ENCODE measurements around the gene UNC5B.
A peak's percentile ranks its signal among the peaks of the same experiment; 100 is the strongest.
"Not testable (repeated sequence)": the region's sequence is repeated elsewhere in the genome, so short reads cannot be mapped to it uniquely, and the experiment has no call there.

Gene UNC5B

GRCh38 chr10:71267508-71268240 is 55.3 kb downstream of the UNC5B start:
- DNase-seq = no peak

DNA sequence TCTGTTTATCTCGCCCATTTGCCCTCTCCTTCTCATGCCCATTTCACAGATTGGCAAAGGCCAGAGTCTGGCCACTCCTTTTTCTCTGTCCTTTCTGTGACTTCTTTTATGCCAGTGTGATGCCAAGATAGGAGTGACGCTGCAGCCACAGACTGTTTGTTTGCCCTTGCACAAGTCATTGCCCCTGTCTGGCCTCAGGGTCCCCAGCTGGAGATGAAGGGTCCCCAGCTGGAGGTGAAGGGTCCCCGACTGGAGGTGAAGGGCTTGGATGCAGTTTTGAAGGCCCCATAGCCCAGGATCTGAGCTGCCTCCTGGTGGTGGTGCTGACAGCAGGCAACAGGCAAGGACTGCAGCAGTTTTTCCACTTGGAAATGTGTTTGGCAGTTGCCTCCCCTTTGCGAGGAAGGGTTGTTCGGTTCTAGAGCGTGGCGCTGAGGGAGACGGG is 55.9 kb downstream of the UNC5B start:
- no peak for DNase-seq

- DNase-seq = no peak
These were observed 56.4 kb downstream of the UNC5B start for GRCh38 chr10:71268758-71269157.

- no peak for DNase-seq
These were observed 57.2 kb downstream of the UNC5B start for GRCh38 chr10:71269301-71270288.

DNA sequence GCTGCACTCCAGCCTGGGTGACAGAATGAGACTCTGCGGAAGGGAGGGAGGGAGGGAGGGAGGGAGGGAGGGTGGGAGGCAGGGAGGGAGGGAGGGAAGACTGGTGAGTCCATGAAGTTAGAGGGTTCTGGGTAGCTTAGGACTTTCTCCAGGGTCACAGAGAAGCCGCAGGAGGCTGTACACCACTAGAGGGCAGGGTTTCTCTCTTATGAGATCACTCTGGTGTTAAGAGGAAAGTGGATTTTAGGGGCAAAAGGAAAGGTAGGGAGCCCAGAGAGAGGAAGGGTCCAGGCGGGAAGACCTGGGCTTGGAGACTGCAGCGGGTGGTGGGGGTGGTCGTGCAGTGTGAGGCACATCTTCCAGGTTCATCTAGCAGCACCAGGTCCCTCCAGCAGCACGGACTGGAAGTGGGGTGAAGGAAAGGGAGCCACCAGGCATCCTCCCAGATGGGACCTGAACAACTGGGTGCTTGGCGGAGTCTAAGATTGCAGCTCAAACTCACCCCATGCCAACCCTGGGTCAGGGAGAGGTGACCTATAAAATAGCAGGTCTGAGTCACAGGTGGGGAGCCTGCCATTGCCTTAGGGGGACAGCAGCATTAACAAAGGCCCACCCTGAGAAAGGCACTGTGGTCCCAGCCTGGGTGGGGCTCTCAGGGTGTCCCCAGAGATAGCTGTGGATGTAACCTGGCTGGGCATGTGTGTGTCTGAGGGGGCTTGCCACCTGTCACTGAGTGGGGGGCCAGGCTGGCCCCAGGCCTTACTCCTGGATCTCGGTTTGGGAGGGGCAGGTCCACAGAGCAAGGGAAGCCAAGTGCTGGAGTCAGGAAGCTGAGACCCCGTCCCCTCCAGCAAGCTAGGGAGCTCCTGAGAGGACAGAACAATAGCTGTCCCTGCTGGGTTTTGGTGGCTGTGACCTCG is 58.2 kb downstream of the UNC5B start:
- DNase-seq = no peak

GRCh38 chr10:71271662-71272055 is 59.3 kb downstream of the UNC5B start:
- DNase-seq = no peak

DNA sequence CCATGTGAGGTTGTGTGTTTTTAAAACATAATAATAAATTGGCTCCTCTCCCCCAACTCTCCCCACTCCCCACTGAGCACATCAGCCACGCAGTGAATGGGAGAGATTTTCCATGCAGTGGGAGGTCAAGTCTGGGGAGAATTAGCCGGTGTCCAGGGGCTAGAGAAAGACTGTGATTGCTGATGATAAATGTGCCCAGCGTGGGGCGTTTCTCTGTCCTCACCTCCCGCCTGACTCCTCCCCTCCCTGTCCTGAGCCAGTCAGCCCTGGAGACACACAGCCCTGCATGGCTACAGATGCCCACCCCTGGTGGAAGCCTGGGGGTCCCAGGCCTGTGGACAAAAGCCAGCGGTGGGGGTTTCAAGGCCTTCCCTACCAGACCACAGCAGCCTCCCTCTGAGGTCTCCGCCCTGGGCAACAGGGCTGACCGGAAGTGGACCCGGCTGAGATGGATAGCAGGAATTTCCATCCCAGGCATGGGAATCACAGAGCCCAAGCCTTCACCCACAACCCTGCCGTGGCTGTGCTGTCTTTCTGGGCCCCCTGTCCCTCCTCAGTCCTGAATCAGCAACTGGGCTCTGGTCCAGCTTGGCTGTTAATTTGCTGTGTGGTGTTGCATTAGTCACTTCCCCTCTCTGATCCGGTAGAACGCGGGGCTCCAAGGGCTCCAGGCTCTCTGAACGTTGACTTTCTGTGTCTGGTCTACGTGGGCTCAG is 59.8 kb downstream of the UNC5B start:
- no peak for DNase-seq

DNA sequence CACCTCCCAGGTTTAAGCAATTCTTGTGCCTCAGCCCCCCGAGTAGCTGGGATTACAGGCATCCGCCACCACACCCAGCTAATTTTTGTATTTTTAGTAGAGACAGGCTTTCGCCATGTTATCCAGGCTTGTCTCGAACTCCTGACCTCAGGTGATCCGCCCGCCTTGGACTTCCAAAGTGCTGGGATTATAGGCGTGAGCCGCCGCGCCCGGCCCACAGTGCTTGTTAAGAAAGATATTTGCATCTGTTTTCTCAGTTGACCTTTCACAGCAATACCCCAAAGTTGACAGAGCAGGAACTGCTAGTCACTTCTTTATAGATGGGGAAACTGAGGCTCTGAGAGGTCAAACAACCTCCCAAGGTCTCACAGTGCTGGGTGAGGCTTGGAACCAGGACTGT is 60.6 kb downstream of the UNC5B start:
- not testable (repeated sequence) for DNase-seq

DNA sequence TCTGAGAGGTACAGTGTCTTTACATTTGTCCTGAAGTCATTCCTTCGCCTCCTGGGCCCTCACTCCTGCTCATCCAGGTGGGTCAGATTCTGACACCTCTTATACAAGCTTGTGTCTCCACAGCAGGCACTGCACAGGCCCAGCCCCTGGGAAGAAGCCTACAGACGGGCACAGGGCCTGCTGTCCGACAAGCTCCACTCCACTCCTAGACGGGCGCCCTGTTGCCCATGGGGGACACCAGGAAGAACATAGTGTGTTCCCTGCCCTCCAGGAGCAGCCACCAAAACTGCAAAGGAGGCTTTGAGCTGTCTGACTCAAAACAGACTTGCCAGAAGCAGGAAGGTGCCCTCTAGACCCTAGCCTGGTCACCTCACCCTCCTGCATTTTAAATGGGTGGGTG is 61.1 kb downstream of the UNC5B start:
- no peak for DNase-seq

DNA sequence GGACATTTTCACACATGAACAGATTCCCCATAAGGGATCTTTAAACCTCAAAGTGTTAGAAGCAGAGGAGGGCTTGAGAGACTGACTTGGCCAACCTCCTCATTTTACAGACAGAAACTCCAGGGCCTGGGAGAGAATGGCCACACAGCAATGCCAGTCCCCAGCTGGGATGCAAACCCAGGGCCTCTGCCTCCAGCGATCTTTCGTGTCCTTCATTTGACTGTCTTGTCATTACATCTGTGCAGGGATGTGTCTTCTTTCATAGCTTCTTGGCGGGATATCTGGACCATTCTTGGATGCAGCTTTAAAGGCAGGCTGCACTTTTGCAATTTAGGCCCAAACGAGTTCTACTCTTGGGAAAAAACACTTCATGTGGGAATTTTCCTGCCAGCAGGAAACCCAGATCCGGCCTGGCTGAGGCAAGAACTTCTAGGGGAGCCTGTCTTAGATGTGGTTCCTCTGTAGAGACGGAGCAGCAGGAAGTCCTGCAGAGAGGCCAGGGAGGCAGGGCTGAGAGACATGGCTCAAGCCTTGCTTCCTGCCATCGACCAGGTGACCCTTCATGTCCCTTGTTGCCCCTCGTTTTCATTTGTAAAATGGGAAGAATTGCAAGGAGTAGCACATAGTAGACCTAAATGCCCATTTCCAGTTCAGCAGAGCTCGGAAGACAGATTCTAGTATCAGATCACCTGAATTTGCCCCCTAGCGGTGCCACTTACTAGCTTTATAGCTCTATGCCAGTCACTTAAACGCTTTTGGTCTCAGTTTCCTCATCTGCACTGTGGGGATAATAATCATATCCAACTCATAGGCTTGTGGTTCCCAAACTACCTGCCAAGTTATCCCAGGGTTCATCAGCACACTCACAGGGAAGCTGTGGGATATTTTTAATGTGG is 62.8 kb downstream of the UNC5B start:
- DNase-seq = no peak

DNA sequence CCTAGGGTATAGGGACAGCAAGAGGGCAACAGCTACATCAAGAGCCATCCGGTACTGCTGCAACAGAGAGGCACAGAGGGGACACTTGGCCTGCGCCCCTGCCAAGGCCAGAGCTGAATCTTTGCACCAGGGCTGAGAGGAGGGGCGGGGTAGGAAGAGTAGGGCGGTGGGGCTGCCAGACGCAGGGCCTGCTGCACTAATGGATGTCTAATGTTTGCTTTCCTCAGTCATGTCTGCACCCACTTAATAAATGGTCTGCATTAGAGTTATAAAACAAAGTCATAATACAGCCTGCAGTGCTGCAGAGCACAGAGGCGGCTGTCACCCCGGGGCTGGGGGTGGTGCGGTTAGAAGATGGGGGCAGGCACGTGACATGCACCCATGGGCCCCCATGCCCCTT is 64.5 kb downstream of the UNC5B start:
- DNase-seq = no peak

DNA sequence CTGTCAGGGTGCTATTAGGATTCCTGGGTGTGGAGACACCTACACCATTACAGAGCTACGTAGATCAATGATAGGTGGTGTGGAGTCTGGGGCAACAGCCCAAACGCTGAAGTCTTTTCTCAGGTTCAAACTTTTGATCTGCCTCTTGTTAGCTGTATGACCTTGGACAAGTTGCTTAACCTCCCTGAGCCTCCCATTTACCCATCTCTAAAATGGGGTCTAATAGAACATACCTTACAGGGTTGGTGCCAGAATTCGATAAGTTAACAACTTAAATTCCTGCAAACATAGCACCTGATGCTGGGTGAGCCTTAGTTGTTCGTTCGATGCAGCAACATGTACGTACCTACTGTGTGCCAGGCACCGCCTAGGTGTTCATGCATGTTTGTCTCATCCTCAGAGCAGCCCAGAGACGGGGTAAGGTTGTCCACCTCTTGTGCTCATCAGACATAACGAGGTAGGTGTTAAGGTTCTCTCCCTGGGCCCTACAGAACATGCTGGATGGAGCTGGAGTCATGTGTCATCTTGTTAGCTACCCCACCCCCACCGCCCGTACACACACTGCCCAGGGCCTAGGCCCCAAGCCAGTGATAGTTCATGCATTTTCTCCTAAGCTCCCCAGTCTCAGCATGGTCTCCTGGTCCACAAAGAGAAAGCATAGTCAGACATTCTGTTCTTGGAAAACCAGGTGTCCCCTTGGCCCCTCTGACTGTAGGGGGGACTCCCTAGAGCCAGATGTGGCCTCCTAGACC is 65.7 kb downstream of the UNC5B start:
- DNase-seq = no peak

- DNase-seq = peak; percentile 30
These were observed 66.6 kb downstream of the UNC5B start for GRCh38 chr10:71278691-71279588.

DNA sequence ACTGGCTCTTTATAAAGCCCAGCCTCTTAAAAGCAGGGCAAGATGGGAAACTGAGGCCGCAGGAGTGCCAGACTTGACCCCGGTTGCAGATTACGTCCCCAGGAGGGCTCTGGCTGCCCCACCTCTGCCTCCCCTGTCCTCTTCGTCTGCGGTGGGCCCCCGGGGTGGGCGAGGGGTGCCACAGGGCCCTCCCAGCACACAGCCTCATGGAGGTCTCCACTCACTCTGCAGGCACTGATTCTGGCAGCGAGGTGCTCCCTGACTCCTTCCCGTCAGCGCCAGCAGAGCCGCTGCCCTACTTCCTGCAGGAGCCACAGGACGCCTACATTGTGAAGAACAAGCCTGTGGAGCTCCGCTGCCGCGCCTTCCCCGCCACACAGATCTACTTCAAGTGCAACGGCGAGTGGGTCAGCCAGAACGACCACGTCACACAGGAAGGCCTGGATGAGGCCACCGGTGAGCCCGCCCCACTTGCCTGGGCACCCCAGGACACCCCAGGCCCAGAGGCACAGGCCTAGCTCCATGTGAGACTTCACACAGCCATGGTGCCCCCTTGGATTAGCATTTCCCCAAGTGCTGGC is 67.3 kb downstream of the UNC5B start:
- DNase-seq = no peak

DNA sequence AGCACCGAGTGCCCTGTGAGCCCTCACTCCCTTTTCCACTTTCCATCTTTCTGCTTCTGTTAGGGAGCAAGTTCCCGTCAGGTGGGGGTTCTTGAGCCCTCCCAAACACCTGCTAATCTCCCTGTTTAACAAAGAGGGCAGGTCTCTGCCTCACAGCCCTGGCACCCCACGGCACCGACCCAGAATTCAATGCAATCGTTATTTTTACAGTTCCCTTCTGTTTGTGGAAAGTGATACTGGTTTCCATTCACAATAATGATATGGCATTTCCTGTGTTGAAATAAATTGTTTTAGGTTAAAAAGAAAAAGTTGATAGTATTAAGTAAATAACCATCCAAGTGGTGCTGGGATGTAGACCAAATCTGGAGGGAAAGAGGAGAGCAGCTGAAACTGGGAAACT is 67.8 kb downstream of the UNC5B start:
- DNase-seq = no peak

- DNase-seq = no peak
These were observed 68.5 kb downstream of the UNC5B start for GRCh38 chr10:71280825-71281224.

DNA sequence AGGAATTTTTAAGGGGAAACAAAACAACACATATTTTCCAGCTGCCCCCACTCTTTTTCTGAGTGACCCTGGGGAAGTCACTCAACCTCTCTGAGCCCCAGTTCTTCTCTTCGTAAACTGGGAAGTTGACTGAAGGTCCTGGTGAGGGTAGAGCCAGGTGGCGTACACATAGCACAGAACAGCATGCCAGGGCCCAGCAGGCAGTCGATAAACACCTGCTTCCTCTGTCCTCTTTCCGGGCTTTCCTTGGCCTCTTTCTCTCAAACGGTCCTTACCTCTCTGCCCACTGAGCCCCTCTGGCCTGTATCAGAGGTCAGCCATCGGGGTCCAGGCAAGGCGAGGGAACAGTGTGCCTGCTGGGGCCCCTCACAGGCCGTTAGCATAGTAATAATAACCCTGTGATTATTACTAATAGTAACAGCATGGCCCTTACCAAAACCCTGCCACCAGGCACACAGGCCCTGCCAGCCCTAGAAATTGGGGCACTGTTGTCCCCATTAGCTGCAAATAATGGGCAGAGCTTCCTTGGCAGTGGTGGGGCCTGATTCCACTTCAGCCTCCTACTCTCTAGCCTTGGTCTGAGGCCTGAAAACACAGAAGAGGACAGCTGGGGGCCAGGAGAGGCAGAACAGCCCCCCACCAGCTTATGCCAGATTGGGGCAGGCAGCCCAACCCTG is 69.4 kb downstream of the UNC5B start:
- DNase-seq = no peak

GRCh38 chr10:71282323-71282680 is 69.9 kb downstream of the UNC5B start:
- DNase-seq = no peak

Measured in right kidney (tissue), 1 donor.